Upper lobe of right lung (tissue), 1 donor: ENCODE results near the gene TNPO1. TPM values are rescaled to one million over a fixed set of nuclear protein-coding genes. Genes with fewer than 3 reads are reported as not detected.

Source experiments
- ATAC-seq: fragments of 200-7000 bp; cut with Tn5 transposase; one replicate; pipeline ENCODE4 v1.9.1; 2020; ENCODE audit warnings: mild to moderate bottlenecking, moderate library complexity
- DNase-seq: peaks from one replicate; pipeline ENCODE4 v3.0.0-alpha.2; 2020
- H3K27ac ChIP-seq: fragments of 200-600 bp; one replicate; pipeline ENCODE4 v1.8.0; 2022
- H3K27me3 ChIP-seq: fragments of 200-600 bp; one replicate; pipeline ENCODE4 v1.8.0; 2022; ENCODE audit warnings: mild to moderate bottlenecking
- H3K36me3 ChIP-seq: fragments of 200-600 bp; one replicate; pipeline ENCODE4 v1.8.0; 2022
- H3K4me1 ChIP-seq: fragments of 200-600 bp; one replicate; pipeline ENCODE4 v1.8.0; 2022
- H3K4me3 ChIP-seq: fragments of 200-600 bp; one replicate; pipeline ENCODE4 v1.8.0; 2022; ENCODE audit warnings: mild to moderate bottlenecking
- H3K9me3 ChIP-seq: fragments of 200-600 bp; one replicate; pipeline ENCODE4 v1.8.0; 2022
- CTCF ChIP-seq: fragments of 200-600 bp; IDR thresholded peaks from one replicate; pipeline ENCODE4 v1.8.0; 2022; ENCODE audit warnings: antibody characterized with exemption
- intact Hi-C: fragments of 100-400 bp; cut with DNase I; formaldehyde crosslinking; loops from one replicate; pipeline ENCODE4 v1.11.0; 2022
- long read RNA-seq: library from polyadenylated mRNA; unstranded; transcript quantifications from one replicate; pipeline ENCODE4 v2.0.0, GENCODE V29; 2021
- total RNA-seq: library from RNA; stranded (reverse); fragmentation: NEBNext Ultra II Directional; extraction: Animal tissue kit (Norgen Biotek cat#: 25700); gene quantifications from one replicate; pipeline ENCODE4 v1.2.1, GENCODE V29; 2021
- donor health status: DM: no; HTN: yes; CAD: no; lungs with severe emphysema.

TNPO1 gene
- total RNA-seq: 106 TPM
- long read RNA-seq, full-length matches to known transcripts: 26 of 56 reads
- long read RNA-seq, partial matches to known transcripts: 6 of 56 reads
- long read RNA-seq, other reads (novel, unspliced or antisense): 24 of 56 reads

GRCh38 chr5:72816284-72817075 is at the start of gene TNPO1:
TSS of gene TNPO1 (plus strand) at chr5:72816661. CDS start at chr5:72816738, 77 bp downstream.
- peak; percentile 97 for DNase-seq
- intact Hi-C loops: no loop called here
- H3K36me3 ChIP-seq: no peaks in the 10 kb centered on the region
- H3K4me3 ChIP-seq: peak within 1 kb of the TSS; percentile 77
- no peaks in the 10 kb centered on the region for H3K27me3 ChIP-seq
- peak; percentile 93 for ATAC-seq
- no peak for TF ChIP-seq CTCF
- peaks cover 19% of the 10 kb centered on the region for H3K4me1 ChIP-seq
- no peaks in the 10 kb centered on the region for H3K9me3 ChIP-seq
- peak within 1 kb of the TSS; percentile 99 for H3K27ac ChIP-seq

- intact Hi-C loops: no loop called here
- H3K9me3 ChIP-seq: no peaks in the 10 kb centered on the region
- no peaks in the 10 kb centered on the region for H3K4me1 ChIP-seq
- TF ChIP-seq CTCF: no peak
- DNase-seq (no peak), ATAC-seq (no peak)
- H3K4me3 ChIP-seq: no peak overlapping the region
- no peaks in the 10 kb centered on the region for H3K36me3 ChIP-seq
- H3K27me3 ChIP-seq: no peaks in the 10 kb centered on the region
- H3K27ac ChIP-seq: no peak overlapping the region
Observed at GRCh38 chr5:72767289-72768010, 49.0 kb upstream of the TNPO1 start.

GRCh38 chr5:72770266-72770665 is 46.2 kb upstream of the TNPO1 start:
- TF ChIP-seq CTCF: no peak
- DNase-seq (no peak), ATAC-seq (no peak)
- Histone ChIP-seq H3K27ac (no peak overlapping the region), H3K27me3 (no peaks in the 10 kb centered on the region), H3K36me3 (no peaks in the 10 kb centered on the region), H3K4me3 (no peak overlapping the region), H3K9me3 (no peaks in the 10 kb centered on the region), H3K4me1 (no peaks in the 10 kb centered on the region)
- intact Hi-C loops: no loop called here

- no peaks in the 10 kb centered on the region for H3K27me3 ChIP-seq
- no peak for ATAC-seq
- TF ChIP-seq CTCF: no peak
- no peaks in the 10 kb centered on the region for H3K4me1 ChIP-seq
- no peak overlapping the region for H3K27ac ChIP-seq
- H3K9me3 ChIP-seq: no peaks in the 10 kb centered on the region
- H3K36me3 ChIP-seq: no peaks in the 10 kb centered on the region
- DNase-seq: no peak
- H3K4me3 ChIP-seq: no peak overlapping the region
- intact Hi-C loops: no loop called here
Observed at GRCh38 chr5:72776684-72777083, 39.8 kb upstream of the TNPO1 start.

DNA sequence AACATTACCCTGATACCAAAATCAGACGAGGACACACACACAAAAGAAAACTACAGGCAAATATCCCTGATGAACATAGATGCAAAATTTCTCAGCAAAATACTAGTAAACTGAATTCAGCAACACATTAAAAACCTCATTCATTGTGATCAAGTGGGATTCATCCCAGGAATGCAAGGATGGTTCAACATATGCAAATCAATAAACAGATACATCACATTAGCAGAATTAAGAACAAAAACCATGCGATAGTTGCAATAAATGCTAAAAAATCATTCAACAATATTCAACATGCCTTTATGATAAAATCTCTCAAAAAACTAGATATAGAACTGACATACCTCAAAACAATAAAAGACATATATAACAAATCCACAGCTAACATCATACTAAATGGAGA is 36.9 kb upstream of the TNPO1 start:
- no peaks in the 10 kb centered on the region for H3K9me3 ChIP-seq
- H3K27ac ChIP-seq: no peak overlapping the region
- H3K36me3 ChIP-seq: no peaks in the 10 kb centered on the region
- no peaks in the 10 kb centered on the region for H3K4me1 ChIP-seq
- DNase-seq (no peak), ATAC-seq (no peak)
- intact Hi-C loops: no loop called here
- TF ChIP-seq CTCF: no peak
- no peak overlapping the region for H3K4me3 ChIP-seq
- H3K27me3 ChIP-seq: no peaks in the 10 kb centered on the region
